Measurements from ENCODE around the gene MRM3. TPM values are rescaled to one million over a fixed set of nuclear protein-coding genes. Genes with fewer than 3 reads are reported as not detected.
"Not testable (repeated sequence)": the region's sequence is repeated elsewhere in the genome, so short reads cannot be mapped to it uniquely, and the experiment has no call there.

Gene MRM3
- total and polyA plus RNA-seq, 4 donors, result 13.3 to 16.9 (median 15.4) TPM

- DNase-seq (ENCODE audit: low read depth in 4 of 6, low spot score in 6 of 6), result no peak
- Histone ChIP-seq H3K4me1 (ENCODE audit: control insufficient read depth, insufficient read depth, low read length) (no peaks in the 10 kb centered on the region), H3K4me3 (ENCODE audit: low read depth, low read length) (no peak overlapping the region), H3K36me3 (ENCODE audit: control insufficient read depth, insufficient read depth, low read length) (peaks cover 45% of the 10 kb centered on the region), H3K27me3 (ENCODE audit: control insufficient read depth, insufficient read depth, low read length) (no peaks in the 10 kb centered on the region), H3K9me3 (ENCODE audit: control insufficient read depth, insufficient read depth, low read length) (no peaks in the 10 kb centered on the region), H3K27ac (ENCODE audit: low read depth, low read length) (no peak overlapping the region)
- 77% methylated on average over 28 of the region's 29 CpGs for WGBS (ENCODE audit: insufficient coverage)
Measured at GRCh38 chr17:811051-811784, 29.1 kb downstream of the MRM3 start.

- peaks cover 44% of the 10 kb centered on the region for H3K36me3 ChIP-seq (ENCODE audit: control insufficient read depth, insufficient read depth, low read length)
- over 99% methylated on average over 12 of the region's 14 CpGs for WGBS (ENCODE audit: insufficient coverage)
- H3K27me3 ChIP-seq (ENCODE audit: control insufficient read depth, insufficient read depth, low read length), result no peaks in the 10 kb centered on the region
- no peak overlapping the region for H3K4me3 ChIP-seq (ENCODE audit: low read depth, low read length)
- DNase-seq (ENCODE audit: low read depth in 4 of 6, low spot score in 6 of 6), result no peak
- H3K27ac ChIP-seq (ENCODE audit: low read depth, low read length), result no peak overlapping the region
- no peaks in the 10 kb centered on the region for H3K9me3 ChIP-seq (ENCODE audit: control insufficient read depth, insufficient read depth, low read length)
- H3K4me1 ChIP-seq (ENCODE audit: control insufficient read depth, insufficient read depth, low read length), result no peaks in the 10 kb centered on the region
Measured at GRCh38 chr17:812638-813204, 30.6 kb downstream of the MRM3 start.

GRCh38 chr17:814371-814770, 32.2 kb downstream of the MRM3 start:
- Histone ChIP-seq H3K27ac (ENCODE audit: low read depth, low read length) (no peak overlapping the region), H3K4me1 (ENCODE audit: control insufficient read depth, insufficient read depth, low read length) (no peaks in the 10 kb centered on the region), H3K4me3 (ENCODE audit: low read depth, low read length) (no peak overlapping the region), H3K36me3 (ENCODE audit: control insufficient read depth, insufficient read depth, low read length) (peaks cover 55% of the 10 kb centered on the region), H3K9me3 (ENCODE audit: control insufficient read depth, insufficient read depth, low read length) (no peaks in the 10 kb centered on the region), H3K27me3 (ENCODE audit: control insufficient read depth, insufficient read depth, low read length) (no peaks in the 10 kb centered on the region)
- no peak for DNase-seq (ENCODE audit: low read depth in 4 of 6, low spot score in 6 of 6)
- WGBS (ENCODE audit: insufficient coverage), result 95% methylated on average over 14 of the region's 20 CpGs

DNA sequence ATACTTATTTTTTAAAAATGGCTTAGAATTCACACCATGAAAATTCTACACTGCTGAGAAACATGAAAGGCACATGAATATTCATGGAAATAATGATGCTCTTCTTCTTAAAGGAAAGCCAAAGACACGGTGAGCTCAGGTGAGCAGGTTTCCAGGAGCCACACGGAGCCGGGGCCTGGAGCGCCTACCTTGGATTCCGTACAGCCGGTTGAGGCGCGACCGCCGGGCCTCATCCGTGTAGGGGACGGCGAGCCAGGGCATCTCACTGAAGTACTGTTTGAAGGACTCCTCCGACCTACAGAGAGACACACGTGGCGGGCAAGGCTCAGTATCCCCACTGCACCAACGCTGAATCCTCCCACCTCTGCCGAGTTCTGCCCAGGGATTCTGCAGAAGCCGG, 37.1 kb downstream of the MRM3 start:
- WGBS (ENCODE audit: insufficient coverage), result 93% methylated on average over 19 of the region's 19 CpGs
- Histone ChIP-seq H3K9me3 (ENCODE audit: control insufficient read depth, insufficient read depth, low read length) (no peaks in the 10 kb centered on the region), H3K36me3 (ENCODE audit: control insufficient read depth, insufficient read depth, low read length) (peaks cover 63% of the 10 kb centered on the region), H3K4me1 (ENCODE audit: control insufficient read depth, insufficient read depth, low read length) (no peaks in the 10 kb centered on the region), H3K27ac (ENCODE audit: low read depth, low read length) (no peak overlapping the region), H3K27me3 (ENCODE audit: control insufficient read depth, insufficient read depth, low read length) (no peaks in the 10 kb centered on the region), H3K4me3 (ENCODE audit: low read depth, low read length) (no peak overlapping the region)
- no peak for DNase-seq (ENCODE audit: low read depth in 4 of 6, low spot score in 6 of 6)

- Histone ChIP-seq H3K36me3 (ENCODE audit: control insufficient read depth, insufficient read depth, low read length) (peaks cover 60% of the 10 kb centered on the region), H3K27me3 (ENCODE audit: control insufficient read depth, insufficient read depth, low read length) (no peaks in the 10 kb centered on the region), H3K27ac (ENCODE audit: low read depth, low read length) (no peak overlapping the region), H3K4me1 (ENCODE audit: control insufficient read depth, insufficient read depth, low read length) (no peaks in the 10 kb centered on the region), H3K9me3 (ENCODE audit: control insufficient read depth, insufficient read depth, low read length) (no peaks in the 10 kb centered on the region), H3K4me3 (ENCODE audit: low read depth, low read length) (no peak overlapping the region)
- 88% methylated on average over 9 of the region's 9 CpGs for WGBS (ENCODE audit: insufficient coverage)
- DNase-seq (ENCODE audit: low read depth in 4 of 6, low spot score in 6 of 6), result no peak
Measured at GRCh38 chr17:823501-823902, 41.3 kb downstream of the MRM3 start.

- no peak overlapping the region for H3K27ac ChIP-seq (ENCODE audit: low read depth, low read length)
- WGBS (ENCODE audit: insufficient coverage), result 96% methylated on average over 14 of the region's 16 CpGs
- no peaks in the 10 kb centered on the region for H3K4me1 ChIP-seq (ENCODE audit: control insufficient read depth, insufficient read depth, low read length)
- no peaks in the 10 kb centered on the region for H3K27me3 ChIP-seq (ENCODE audit: control insufficient read depth, insufficient read depth, low read length)
- DNase-seq (ENCODE audit: low read depth in 4 of 6, low spot score in 6 of 6), result peak in 1 of 6 donors; percentile 35
- no peak overlapping the region for H3K4me3 ChIP-seq (ENCODE audit: low read depth, low read length)
- peaks cover 52% of the 10 kb centered on the region for H3K36me3 ChIP-seq (ENCODE audit: control insufficient read depth, insufficient read depth, low read length)
- H3K9me3 ChIP-seq (ENCODE audit: control insufficient read depth, insufficient read depth, low read length), result no peaks in the 10 kb centered on the region
Measured at GRCh38 chr17:824378-824777, 42.2 kb downstream of the MRM3 start.

DNA sequence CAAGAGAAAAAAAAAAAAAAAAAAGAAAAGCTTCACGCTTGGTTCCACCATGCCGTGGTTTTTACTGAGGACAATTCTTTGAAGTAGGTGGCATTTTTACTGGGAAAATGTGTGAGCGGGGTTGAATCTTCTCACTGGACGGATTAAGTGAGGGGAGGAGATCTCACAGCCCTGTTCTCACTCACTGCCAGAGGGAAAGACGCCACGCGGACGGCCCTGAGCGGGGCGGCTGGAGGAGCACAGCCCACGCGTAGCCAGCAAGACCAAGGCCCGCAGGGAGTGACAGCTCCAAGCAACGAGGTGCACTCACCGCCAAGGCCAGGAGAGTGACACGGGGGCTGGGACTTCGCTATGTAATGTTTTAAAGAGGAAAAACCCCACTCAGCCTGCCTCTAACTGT, 43.1 kb downstream of the MRM3 start:
- 80% methylated on average over 14 of the region's 17 CpGs for WGBS (ENCODE audit: insufficient coverage)
- no peak for DNase-seq (ENCODE audit: low read depth in 4 of 6, low spot score in 6 of 6)
- H3K9me3 ChIP-seq (ENCODE audit: control insufficient read depth, insufficient read depth, low read length), result no peaks in the 10 kb centered on the region
- H3K27me3 ChIP-seq (ENCODE audit: control insufficient read depth, insufficient read depth, low read length), result no peaks in the 10 kb centered on the region
- peaks cover 46% of the 10 kb centered on the region for H3K36me3 ChIP-seq (ENCODE audit: control insufficient read depth, insufficient read depth, low read length)
- H3K4me1 ChIP-seq (ENCODE audit: control insufficient read depth, insufficient read depth, low read length), result no peaks in the 10 kb centered on the region
- H3K4me3 ChIP-seq (ENCODE audit: low read depth, low read length), result no peak overlapping the region
- H3K27ac ChIP-seq (ENCODE audit: low read depth, low read length), result no peak overlapping the region

GRCh38 chr17:826778-827177, 44.6 kb downstream of the MRM3 start:
- Histone ChIP-seq H3K36me3 (ENCODE audit: control insufficient read depth, insufficient read depth, low read length) (peaks cover 38% of the 10 kb centered on the region), H3K4me3 (ENCODE audit: low read depth, low read length) (no peak overlapping the region), H3K27ac (ENCODE audit: low read depth, low read length) (no peak overlapping the region), H3K27me3 (ENCODE audit: control insufficient read depth, insufficient read depth, low read length) (no peaks in the 10 kb centered on the region), H3K4me1 (ENCODE audit: control insufficient read depth, insufficient read depth, low read length) (no peaks in the 10 kb centered on the region), H3K9me3 (ENCODE audit: control insufficient read depth, insufficient read depth, low read length) (no peaks in the 10 kb centered on the region)
- WGBS (ENCODE audit: insufficient coverage), result 92% methylated on average over 21 of the region's 21 CpGs
- no peak for DNase-seq (ENCODE audit: low read depth in 4 of 6, low spot score in 6 of 6)

- WGBS (ENCODE audit: insufficient coverage), result no CpG with 5 or more reads among the region's 5 CpGs
- no peaks in the 10 kb centered on the region for H3K9me3 ChIP-seq (ENCODE audit: control insufficient read depth, insufficient read depth, low read length)
- no peaks in the 10 kb centered on the region for H3K27me3 ChIP-seq (ENCODE audit: control insufficient read depth, insufficient read depth, low read length)
- no peak for DNase-seq (ENCODE audit: low read depth in 4 of 6, low spot score in 6 of 6)
- H3K4me3 ChIP-seq (ENCODE audit: low read depth, low read length), result no peak overlapping the region
- H3K36me3 ChIP-seq (ENCODE audit: control insufficient read depth, insufficient read depth, low read length), result peaks cover 24% of the 10 kb centered on the region
- no peaks in the 10 kb centered on the region for H3K4me1 ChIP-seq (ENCODE audit: control insufficient read depth, insufficient read depth, low read length)
- no peak overlapping the region for H3K27ac ChIP-seq (ENCODE audit: low read depth, low read length)
Measured at GRCh38 chr17:828761-829160, 46.6 kb downstream of the MRM3 start.

GRCh38 chr17:829614-830013, 47.5 kb downstream of the MRM3 start:
- H3K27ac ChIP-seq (ENCODE audit: low read depth, low read length); H3K4me3 ChIP-seq (ENCODE audit: low read depth, low read length); DNase-seq (ENCODE audit: low read depth in 4 of 6, low spot score in 6 of 6); H3K9me3 ChIP-seq (ENCODE audit: control insufficient read depth, insufficient read depth, low read length); H3K27me3 ChIP-seq (ENCODE audit: control insufficient read depth, insufficient read depth, low read length); H3K4me1 ChIP-seq (ENCODE audit: control insufficient read depth, insufficient read depth, low read length): not testable (repeated sequence)
- peaks cover 15% of the 10 kb centered on the region for H3K36me3 ChIP-seq (ENCODE audit: control insufficient read depth, insufficient read depth, low read length)
- no CpG with 5 or more reads among the region's 3 CpGs for WGBS (ENCODE audit: insufficient coverage)

All from spinal cord (tissue), 10 donors.